Diencephalon (tissue), 1 donor: ENCODE data around the gene TTC3. TPM values are rescaled to one million over a fixed set of nuclear protein-coding genes. Genes with fewer than 3 reads are reported as not detected.

Source experiments
- small RNA-seq: library from RNA; depleted of rRNA; stranded (forward); fragments of <200 nt; gene quantifications from one replicate; pipeline ENCODE3, GENCODE V24; 2014
- total RNA-seq: library from RNA; depleted of rRNA; stranded (reverse); fragments of >200 nt; gene quantifications from one replicate; pipeline ENCODE4 v1.2.3, GENCODE V29; 2014

TTC3 gene
- total RNA-seq: 632 TPM

GRCh38 chr21:37072988-37073416 lies at the start of gene TTC3, which contains the start of gene PIGP:
TSS of gene TTC3 (plus strand) at chr21:37073254. CDS start at chr21:37087258, 14,004 bp downstream.
TSS of gene PIGP (minus strand) at chr21:37073071. CDS start at chr21:37072515, 556 bp downstream.

Small RNA genes lying within 50 kb of the gene (small RNA-seq; reads per million reads assigned to genes)
- gene RN7SL678P (not detected), gene RNU6-696P (not detected)

Other genes with a start within 250 kb of the TTC3 start
- 34.6 TPM for gene HLCS, start 106.6 kb upstream of the TTC3 start, total RNA-seq
- gene RIPPLY3, start 66.6 kb upstream of the TTC3 start, total RNA-seq: 0.23 TPM
- gene PIGP, start 183 bp upstream of the TTC3 start, total RNA-seq: 5.1 TPM
- 44.8 TPM for gene VPS26C, start 194.1 kb downstream of the TTC3 start, total RNA-seq